ENCODE results near the gene TOM1L2. TPM values are rescaled to one million over a fixed set of nuclear protein-coding genes. Genes with fewer than 3 reads are reported as not detected.

The TOM1L2 gene
- total RNA-seq, 1 experiment from 2014 or later: 35.5 TPM

DNA sequence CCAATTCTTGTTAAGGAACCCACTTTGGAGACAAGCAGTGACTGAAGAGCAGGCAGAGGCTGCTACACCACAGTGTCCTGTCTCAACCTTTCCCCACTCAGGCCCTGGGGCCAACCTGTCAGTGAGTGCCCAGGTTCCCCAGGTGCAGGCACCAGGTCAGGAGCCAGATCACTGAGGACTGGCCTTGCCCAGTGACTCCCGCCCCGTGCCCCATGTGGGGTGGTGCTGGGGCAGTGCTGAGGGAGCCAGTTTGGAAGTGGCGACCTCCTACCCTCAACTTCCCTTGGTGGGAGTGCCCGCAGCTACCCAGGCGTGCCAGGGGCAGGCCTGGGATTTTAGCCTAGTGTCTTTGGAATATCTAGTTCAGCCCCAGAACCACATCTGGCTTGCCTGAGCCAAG is 164.8 kb downstream of the TOM1L2 start:
- Histone ChIP-seq H3K4me1 (peaks cover 10% of the 10 kb centered on the region), H3K9me3 (no peaks in the 10 kb centered on the region), H3K36me3 (ENCODE audit: control insufficient read depth, insufficient read depth, low read length) (peaks cover 7% of the 10 kb centered on the region), H3K4me3 (ENCODE audit: low read depth, low read length) (no peak overlapping the region), H3K27me3 (replicated peaks; ENCODE audit: control insufficient read depth, insufficient read depth, low read length) (no peaks in the 10 kb centered on the region)
- ChIA-PET POLR2A (no interaction called here), CTCF (no interaction called here)
- intact Hi-C loops (cut with micrococcal nuclease; ENCODE audit: unreplicated experiment): no loop called here
- Mint-ChIP-seq H3K9me3 (ENCODE audit: unreplicated experiment) (no peaks in the 10 kb centered on the region), H3K27ac (ENCODE audit: unreplicated experiment) (peak overlapping the region; percentile 62), H3K4me3 (ENCODE audit: unreplicated experiment) (no peak overlapping the region), H3K27me3 (ENCODE audit: insufficient read depth, unreplicated experiment) (no peaks in the 10 kb centered on the region), H3K4me1 (ENCODE audit: low read depth, unreplicated experiment) (no peaks in the 10 kb centered on the region), H3K36me3 (ENCODE audit: insufficient read depth, unreplicated experiment) (peaks cover 84% of the 10 kb centered on the region)
- TF ChIP-seq, protein P1, sequence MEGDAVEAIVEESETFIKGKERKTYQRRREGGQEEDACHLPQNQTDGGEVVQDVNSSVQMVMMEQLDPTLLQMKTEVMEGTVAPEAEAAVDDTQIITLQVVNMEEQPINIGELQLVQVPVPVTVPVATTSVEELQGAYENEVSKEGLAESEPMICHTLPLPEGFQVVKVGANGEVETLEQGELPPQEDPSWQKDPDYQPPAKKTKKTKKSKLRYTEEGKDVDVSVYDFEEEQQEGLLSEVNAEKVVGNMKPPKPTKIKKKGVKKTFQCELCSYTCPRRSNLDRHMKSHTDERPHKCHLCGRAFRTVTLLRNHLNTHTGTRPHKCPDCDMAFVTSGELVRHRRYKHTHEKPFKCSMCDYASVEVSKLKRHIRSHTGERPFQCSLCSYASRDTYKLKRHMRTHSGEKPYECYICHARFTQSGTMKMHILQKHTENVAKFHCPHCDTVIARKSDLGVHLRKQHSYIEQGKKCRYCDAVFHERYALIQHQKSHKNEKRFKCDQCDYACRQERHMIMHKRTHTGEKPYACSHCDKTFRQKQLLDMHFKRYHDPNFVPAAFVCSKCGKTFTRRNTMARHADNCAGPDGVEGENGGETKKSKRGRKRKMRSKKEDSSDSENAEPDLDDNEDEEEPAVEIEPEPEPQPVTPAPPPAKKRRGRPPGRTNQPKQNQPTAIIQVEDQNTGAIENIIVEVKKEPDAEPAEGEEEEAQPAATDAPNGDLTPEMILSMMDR (IDR thresholded peaks at IDR 0.05; ENCODE audit: insufficient read depth in 1 of 2, low read depth in 1 of 2, low read length in 1 of 2, severe bottlenecking in 1 of 2, unreplicated experiment in 1 of 2): no peak
- no TSS peak for BruUV-seq (replicated peaks)
- DNase-seq: no peak

DNA sequence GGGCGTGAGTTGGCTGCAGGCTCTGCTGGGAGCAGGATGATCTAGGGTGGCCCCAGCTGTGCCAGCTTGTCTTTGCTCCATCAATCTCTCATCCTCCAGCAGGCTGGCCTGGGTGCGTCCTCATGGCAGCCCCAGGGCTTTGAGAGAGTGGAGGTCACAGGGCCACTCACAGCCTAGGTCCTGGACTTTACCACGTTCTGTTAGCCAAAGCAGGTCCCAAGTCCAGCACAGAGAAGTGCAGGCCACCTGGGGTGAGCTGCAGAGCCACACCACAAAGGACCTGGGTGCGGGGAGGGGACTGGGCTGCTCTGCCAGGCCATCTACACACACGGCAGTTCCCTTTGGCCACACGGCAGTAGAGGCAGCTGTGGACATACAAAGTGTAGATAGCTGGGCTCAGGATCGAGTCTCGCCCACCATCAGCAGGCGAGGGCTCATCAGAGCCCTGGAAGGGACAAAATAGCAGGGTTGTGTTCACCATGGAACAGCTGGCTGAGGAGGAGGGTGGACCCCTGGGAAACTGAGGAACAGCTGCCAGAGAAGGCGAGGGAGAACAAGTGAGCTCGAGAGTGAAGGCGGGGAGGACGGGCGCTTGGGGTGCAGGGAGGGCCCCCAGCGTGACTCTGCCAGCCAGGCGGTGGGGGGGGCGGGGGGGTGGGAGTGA is 165.5 kb downstream of the TOM1L2 start:
- BruUV-seq (replicated peaks): no TSS peak
- H3K4me3 Mint-ChIP-seq (ENCODE audit: unreplicated experiment): no peak overlapping the region
- H3K9me3 ChIP-seq: no peaks in the 10 kb centered on the region
- no peaks in the 10 kb centered on the region for H3K27me3 ChIP-seq (replicated peaks; ENCODE audit: control insufficient read depth, insufficient read depth, low read length)
- peaks cover 84% of the 10 kb centered on the region for H3K36me3 Mint-ChIP-seq (ENCODE audit: insufficient read depth, unreplicated experiment)
- intact Hi-C loops (cut with micrococcal nuclease; ENCODE audit: unreplicated experiment): no loop called here
- H3K4me1 ChIP-seq: peaks cover 3% of the 10 kb centered on the region
- TF ChIP-seq, protein P1 (IDR thresholded peaks at IDR 0.05; ENCODE audit: insufficient read depth in 1 of 2, low read depth in 1 of 2, low read length in 1 of 2, severe bottlenecking in 1 of 2, unreplicated experiment in 1 of 2): no peak
- no peak overlapping the region for H3K4me3 ChIP-seq (ENCODE audit: low read depth, low read length)
- peak overlapping the region; percentile 62 for H3K27ac Mint-ChIP-seq (ENCODE audit: unreplicated experiment)
- H3K36me3 ChIP-seq (ENCODE audit: control insufficient read depth, insufficient read depth, low read length): peaks cover 6% of the 10 kb centered on the region
- ChIA-PET POLR2A (interaction anchor here (0.6 to 0.7 kb wide), 2 partner anchors 121 to 125 kb away, joined by 3 read pairs; no protein-coding TSS in a partner anchor), CTCF (no interaction called here)
- no peaks in the 10 kb centered on the region for H3K27me3 Mint-ChIP-seq (ENCODE audit: insufficient read depth, unreplicated experiment)
- no peaks in the 10 kb centered on the region for H3K9me3 Mint-ChIP-seq (ENCODE audit: unreplicated experiment)
- no peaks in the 10 kb centered on the region for H3K4me1 Mint-ChIP-seq (ENCODE audit: low read depth, unreplicated experiment)
- DNase-seq: no peak

DNA sequence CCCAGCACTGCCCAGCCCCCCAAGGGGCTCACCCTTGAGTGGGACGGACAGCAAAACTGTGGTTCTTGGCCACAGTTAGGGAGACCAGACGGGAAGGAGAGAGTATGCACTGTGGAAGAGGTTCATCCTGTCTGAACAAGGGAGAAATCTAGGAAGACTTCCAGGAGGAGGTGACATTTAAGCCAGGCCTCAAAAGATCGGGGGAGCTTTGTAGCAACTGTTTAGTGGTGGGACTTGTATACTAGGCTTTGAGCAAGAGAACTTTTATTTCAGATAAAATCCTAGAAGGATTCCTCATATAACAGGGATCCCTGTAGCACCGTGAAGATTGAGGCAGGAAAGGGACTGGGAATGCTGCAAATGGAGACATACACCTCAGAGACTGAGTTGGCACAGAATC is 166.2 kb downstream of the TOM1L2 start:
- ChIA-PET POLR2A (interaction anchor here (0.6 kb wide), 1 partner anchor 120 kb away, joined by 3 read pairs; no protein-coding TSS in a partner anchor), CTCF (interaction anchor here (0.6 kb wide), 1 partner anchor 85 kb away, joined by 3 read pairs; no protein-coding TSS in a partner anchor)
- H3K27ac Mint-ChIP-seq (ENCODE audit: unreplicated experiment): peak overlapping the region; percentile 62
- intact Hi-C loops (cut with micrococcal nuclease; ENCODE audit: unreplicated experiment): no loop called here
- no peaks in the 10 kb centered on the region for H3K9me3 Mint-ChIP-seq (ENCODE audit: unreplicated experiment)
- TF ChIP-seq, protein P1 (IDR thresholded peaks at IDR 0.05; ENCODE audit: insufficient read depth in 1 of 2, low read depth in 1 of 2, low read length in 1 of 2, severe bottlenecking in 1 of 2, unreplicated experiment in 1 of 2): no peak
- Histone ChIP-seq H3K9me3 (no peaks in the 10 kb centered on the region), H3K27me3 (replicated peaks; ENCODE audit: control insufficient read depth, insufficient read depth, low read length) (no peaks in the 10 kb centered on the region), H3K36me3 (ENCODE audit: control insufficient read depth, insufficient read depth, low read length) (peaks cover 3% of the 10 kb centered on the region), H3K4me3 (ENCODE audit: low read depth, low read length) (no peak overlapping the region), H3K4me1 (no peaks in the 10 kb centered on the region)
- H3K4me3 Mint-ChIP-seq (ENCODE audit: unreplicated experiment): no peak overlapping the region
- H3K4me1 Mint-ChIP-seq (ENCODE audit: low read depth, unreplicated experiment): no peaks in the 10 kb centered on the region
- no peak for DNase-seq
- no peaks in the 10 kb centered on the region for H3K27me3 Mint-ChIP-seq (ENCODE audit: insufficient read depth, unreplicated experiment)
- BruUV-seq (replicated peaks): no TSS peak
- H3K36me3 Mint-ChIP-seq (ENCODE audit: insufficient read depth, unreplicated experiment): peaks cover 82% of the 10 kb centered on the region
